Activated T-helper 1 cell treated with anti-CD3 and anti-CD28 coated beads, Interleukin-2, amount 50 U/mL, for 16 hours (primary cell): ENCODE measurements around the gene C15orf61.

Source experiments
- DNase-seq, 2 donors: peaks; one replicate each; pipeline ENCODE4 v3.0.0-alpha.2; 2020; ENCODE audit warnings: low read depth in 1 of 2, low spot score in 1 of 2

The C15orf61 gene

DNA sequence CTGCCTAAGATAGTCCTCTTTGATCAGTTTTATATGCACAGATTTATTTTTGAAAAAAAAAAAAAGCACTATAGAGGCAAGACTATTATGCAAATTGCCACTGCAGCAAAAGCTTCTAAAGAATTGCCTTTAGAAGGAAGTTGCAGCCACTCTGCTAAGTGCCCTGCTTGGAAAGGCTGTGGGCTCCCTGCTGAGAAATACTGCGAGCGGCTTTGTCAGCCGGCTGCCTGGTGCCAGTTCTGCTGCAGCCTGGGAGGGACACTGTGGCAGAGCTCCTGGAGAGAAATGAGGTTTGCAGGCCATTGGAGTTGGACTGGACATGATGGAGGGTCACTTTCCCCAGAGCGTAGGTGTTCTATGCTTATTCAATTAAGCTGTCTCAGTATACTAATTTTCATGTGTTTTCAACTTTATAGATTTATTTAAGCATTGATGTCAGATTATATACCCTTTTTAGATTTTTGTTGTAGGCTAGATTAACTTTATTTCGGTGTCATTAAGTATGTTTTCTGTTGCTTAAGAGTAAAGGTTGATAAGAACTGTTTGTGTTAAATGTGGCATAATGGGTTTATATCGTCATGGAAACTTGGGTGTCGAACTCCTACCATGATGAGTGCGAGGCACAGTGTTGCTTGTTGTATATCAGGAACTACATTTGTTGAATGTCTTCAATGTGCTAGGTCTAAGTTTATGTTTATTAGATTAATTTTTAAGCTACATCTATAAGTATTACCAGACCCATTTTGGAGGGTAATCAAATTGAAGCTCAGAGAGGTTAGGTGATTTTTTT is 28.1 kb downstream of the C15orf61 start:
- DNase-seq: no peak

GRCh38 chr15:67549736-67550135 is 28.8 kb downstream of the C15orf61 start:
- DNase-seq: no peak

GRCh38 chr15:67550522-67550921 is 29.6 kb downstream of the C15orf61 start:
- no peak for DNase-seq

GRCh38 chr15:67551207-67551743 is 30.3 kb downstream of the C15orf61 start:
- DNase-seq: no peak

DNA sequence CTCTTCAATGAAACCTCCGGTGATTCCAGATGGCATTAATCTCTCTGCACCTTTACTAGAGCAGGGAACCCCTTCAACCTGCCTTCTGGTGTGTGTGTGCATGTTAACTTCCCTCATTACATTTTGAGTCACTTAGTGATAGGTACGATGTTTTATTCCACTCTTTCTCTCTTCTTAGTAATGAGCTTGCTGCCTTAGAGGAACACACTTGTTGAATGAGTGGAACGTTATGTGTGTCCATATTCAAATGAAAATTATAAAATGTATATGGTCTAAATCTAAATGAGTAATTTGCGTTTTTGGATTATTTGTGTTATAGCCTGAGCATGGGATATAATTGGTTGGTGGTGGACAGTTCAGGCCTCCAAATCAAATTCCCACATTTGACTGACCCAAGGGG is 33.6 kb downstream of the C15orf61 start:
- no peak for DNase-seq

- no peak for DNase-seq
Observed at GRCh38 chr15:67556976-67557570, 36.1 kb downstream of the C15orf61 start.

DNA sequence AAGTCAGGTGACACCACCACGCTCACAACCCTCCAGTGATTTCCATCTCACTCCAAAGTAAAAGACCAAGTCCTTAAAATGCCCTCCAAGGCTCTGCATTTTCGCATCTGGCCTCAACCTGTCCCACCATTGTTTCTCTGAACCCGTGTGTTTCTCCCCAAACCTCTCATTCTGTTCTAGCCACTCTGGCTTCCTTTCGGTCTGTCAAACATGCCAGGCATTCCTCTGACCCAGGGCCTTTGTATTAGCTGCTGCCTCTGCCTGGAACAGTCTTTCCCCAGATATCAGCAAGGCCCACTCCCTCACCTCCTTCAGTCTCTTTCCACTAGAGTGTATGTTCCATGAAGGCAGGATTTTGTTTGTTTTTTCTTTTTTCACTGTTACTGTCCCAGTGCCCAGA is 37.6 kb downstream of the C15orf61 start:
- no peak for DNase-seq

DNA sequence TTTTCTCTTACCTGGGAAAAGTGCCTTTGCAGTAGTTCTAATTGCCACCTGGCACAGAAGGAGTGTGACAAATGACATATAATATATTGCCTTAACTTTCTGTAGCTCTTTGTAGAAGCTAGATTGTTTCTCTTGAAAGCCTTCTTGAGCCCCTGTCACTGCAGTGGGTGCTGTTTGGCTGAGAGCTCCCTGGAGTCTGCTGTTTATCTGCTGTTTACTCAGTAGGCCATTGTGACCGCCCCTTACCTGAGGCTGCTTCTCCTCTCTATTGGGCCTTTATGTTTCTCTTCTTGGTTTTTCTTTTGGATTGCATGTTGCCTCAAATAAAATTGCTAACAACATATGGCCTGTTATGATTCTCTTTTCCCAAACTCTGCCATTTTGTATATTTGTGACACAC is 38.2 kb downstream of the C15orf61 start:
- DNase-seq: no peak

- no peak for DNase-seq
Observed at GRCh38 chr15:67559576-67559975, 38.6 kb downstream of the C15orf61 start.

- DNase-seq: no peak
Observed at GRCh38 chr15:67560320-67560719, 39.4 kb downstream of the C15orf61 start.

DNA sequence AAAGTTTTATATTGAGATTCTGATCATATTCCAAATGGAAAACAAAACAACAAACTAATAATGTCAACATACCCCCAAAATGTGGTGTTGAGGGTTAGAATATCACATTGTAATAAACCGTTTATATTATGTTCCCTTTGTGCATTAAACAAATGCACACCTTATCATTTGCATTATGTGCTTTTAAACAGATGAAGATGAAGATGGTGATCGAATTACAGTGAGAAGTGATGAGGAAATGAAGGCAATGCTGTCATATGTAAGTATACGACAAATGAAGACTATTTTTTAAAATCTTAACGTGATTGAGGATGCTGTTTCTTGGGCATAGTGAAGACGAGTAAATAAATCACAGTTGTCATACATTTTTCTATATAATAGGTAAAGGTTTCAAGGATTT is 42.2 kb downstream of the C15orf61 start:
- no peak for DNase-seq

GRCh38 chr15:67564021-67564967 is 43.4 kb downstream of the C15orf61 start:
- no peak for DNase-seq

DNA sequence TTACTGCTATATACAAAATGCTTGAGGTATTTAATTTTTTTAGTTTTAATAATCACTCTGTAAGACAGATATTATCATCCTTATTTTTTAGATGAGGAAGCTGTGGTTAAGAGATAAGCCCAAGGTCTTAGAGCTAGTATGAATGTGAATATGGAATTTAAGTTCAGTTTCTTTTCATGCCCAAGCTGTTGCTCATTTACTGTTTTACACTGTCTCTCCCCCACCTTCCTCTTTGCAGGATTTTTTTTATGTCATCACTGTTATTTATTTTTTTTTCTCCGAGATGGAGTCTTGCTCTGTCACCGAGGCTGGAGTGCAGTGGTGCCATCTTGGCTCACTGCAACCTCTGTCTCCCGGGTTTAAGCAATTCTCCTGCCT is 44.0 kb downstream of the C15orf61 start:
- no peak for DNase-seq

DNA sequence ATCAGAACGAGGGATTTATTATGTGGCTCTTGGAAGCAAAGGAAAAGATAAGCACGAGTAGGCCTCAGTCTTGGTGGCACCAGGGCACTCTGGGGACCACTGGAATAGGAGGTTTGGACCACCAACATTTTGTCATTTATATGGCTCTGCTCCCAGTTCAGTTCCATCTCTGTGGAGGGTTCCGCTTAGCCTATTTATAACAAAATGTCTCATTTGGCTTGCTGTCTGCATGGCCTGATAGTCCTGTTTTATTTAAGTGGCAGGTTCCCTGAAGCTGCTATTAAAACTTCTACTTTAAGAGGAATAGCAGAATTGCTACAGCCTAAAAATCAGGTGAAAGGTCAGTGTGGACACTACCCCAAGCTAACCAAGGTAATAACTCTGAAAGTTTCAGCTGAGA is 48.7 kb downstream of the C15orf61 start:
- no peak for DNase-seq

DNA sequence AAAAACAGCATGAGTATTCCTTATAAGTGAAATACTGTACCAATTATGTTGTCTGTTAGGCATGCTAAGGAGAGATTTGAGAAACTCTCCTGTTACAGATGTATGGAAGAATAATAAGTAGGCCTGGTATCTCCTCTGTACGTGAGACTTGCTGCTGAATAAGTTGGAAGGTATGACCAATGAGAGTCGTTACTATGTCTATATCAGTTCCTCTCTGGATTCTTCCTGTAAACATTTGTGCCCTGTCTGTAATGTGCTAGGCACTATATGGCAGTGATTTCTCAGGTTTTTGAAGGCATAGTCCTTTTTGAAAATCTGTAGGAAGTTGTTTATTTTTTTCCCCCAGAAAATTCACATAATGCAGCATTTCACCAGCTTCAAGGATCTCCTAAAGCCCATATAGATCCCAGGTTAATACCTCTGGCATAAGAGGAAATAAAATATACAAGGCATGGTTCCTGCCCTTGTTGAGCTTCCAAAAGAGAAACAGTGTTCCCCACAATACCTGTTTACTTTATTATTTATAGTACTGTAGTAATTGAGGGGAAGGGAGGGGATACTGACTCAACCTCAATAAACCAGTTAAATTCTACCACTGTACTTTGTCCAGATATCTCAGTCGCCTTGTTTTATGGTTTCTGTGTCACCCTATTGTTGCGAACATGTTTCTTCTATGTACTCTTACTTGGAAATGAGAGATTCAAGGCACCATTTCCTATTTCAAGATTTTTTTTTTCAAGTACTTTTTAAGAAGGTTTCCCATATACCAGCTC is 50.1 kb downstream of the C15orf61 start:
- no peak for DNase-seq

DNA sequence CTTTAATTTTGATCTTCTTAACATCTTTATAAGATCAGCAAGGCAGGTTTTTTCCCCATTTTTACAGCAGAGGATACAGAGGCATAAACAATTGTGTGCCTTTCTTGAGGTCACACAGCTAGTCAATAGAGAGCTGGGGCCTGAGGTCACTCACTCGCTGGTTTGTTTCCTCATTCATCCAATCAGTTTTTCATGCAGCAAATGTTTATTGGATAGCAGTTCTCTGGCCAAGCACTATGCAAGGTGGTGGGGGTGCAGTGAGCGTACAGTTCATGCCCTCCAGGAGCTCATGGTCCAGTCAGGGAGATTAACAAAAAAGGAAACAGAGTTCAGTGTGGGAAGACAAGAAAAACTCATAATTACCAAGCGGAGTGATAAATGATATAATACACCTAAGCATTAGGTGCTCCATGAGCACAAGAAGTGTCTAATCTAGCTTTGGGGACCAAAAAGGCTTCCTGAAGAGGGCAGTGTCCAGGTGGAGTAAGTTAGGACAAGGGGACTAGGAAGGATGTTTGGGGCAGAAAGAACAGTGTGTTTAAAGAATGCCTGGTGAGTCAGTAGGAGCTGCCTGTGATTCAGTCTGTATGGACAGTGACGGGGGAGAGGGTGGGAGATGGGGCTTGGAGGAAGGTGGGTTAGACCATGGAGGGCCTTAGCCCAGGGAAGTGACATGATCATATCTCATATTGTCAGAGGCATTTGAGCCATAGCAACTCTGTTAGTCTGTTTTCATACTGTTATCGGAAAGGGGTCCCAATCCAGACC is 50.9 kb downstream of the C15orf61 start:
- DNase-seq: no peak

DNA sequence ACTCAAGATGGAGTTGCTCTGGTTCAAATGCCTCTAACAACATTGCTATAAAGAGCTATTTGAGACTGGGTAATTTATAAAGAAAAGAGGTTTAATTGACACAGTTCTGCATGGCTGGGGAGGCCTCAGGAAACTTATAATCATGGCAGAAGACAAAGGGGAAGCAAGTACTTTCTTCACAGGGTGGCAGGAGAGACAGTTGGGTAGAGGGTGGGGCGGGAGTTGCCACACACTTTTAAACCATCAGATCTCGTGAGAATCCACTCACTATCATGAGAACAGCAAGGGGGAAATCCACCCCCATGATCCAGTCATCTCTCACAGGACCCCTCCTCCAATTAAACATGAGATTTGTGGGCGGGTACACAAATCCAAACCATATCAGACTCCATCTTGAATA is 52.3 kb downstream of the C15orf61 start:
- no peak for DNase-seq

- no peak for DNase-seq
Observed at GRCh38 chr15:67575039-67575502, 54.1 kb downstream of the C15orf61 start.

DNA sequence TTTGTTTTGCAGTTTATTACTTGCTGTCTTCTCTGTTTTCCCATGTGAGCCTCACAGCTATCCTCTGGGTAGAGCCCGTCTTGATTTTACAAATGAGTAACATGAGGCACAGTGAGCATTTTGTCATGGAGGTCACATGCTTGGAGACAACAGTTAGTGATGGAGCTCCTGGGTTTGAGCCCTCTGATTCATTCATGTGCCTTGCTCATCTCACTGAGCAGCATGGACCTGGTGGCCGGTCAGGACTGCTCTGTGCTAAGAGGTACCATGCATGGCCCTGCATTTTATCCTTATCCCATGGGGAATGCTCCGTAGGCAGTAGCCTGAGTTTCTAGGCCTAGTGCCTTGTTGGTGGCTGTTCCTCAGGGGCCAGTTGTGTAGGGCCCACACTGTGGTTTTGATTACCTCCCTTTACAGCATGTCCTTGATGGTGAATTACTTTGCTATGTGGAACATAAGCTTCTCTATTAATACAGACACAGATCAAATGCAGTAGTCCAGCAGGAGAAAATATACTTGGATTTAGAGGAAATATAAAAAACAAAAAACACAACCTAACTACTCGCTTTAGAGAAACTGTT is 57.2 kb downstream of the C15orf61 start:
- DNase-seq: no peak

- DNase-seq: no peak
Observed at GRCh38 chr15:67579164-67579563, 58.2 kb downstream of the C15orf61 start.
